Sigmoid colon (tissue), 7 donors: Measurements from ENCODE around the gene JAKMIP1. TPM values are rescaled to one million over a fixed set of nuclear protein-coding genes. Genes with fewer than 3 reads are reported as not detected.

Experiments used
- DNase-seq: peaks from one replicate; pipeline ENCODE4 v3.0.0-alpha.2; 2019
- H3K27ac ChIP-seq, 4 donors: fragments of 200-600 bp; sonication (generic); one replicate each; pipeline ENCODE4 v1.5.1; 2016 to 2019; ENCODE audit warnings: mild to moderate bottlenecking in 1 of 4
- H3K27me3 ChIP-seq, 3 donors: fragments of 200-600 bp; sonication (generic); one replicate each; pipeline ENCODE4 v1.5.1; 2019; ENCODE audit warnings: mild to moderate bottlenecking in 1 of 3
- H3K36me3 ChIP-seq, 4 donors: fragments of 200-600 bp; sonication (generic); one replicate each; pipeline ENCODE4 v1.5.1; 2016 to 2019
- H3K4me1 ChIP-seq, 4 donors: fragments of 200-600 bp; sonication (generic); one replicate each; pipeline ENCODE4 v1.5.1; 2017 to 2019
- H3K4me3 ChIP-seq, 4 donors: fragments of 200-600 bp; sonication (generic); one replicate each; pipeline ENCODE4 v1.5.1; 2017 to 2019; ENCODE audit warnings: mild to moderate bottlenecking in 2 of 4, moderate library complexity in 1 of 4
- H3K9me3 ChIP-seq, 4 donors: fragments of 200-600 bp in 3 of 4; sonication (generic) in 3 of 4; one replicate each; pipeline versions ENCODE4 v1.5.1 to v1.6.1; 2013 to 2019
- CTCF ChIP-seq, 4 experiments: fragments of 450-650 bp in 3 of 4; fragments of 200-600 bp in 1 of 4; IDR thresholded peaks; one replicate each; pipeline ENCODE4 v1.5.1; 2016 to 2019; ENCODE audit warnings: antibody characterized with exemption in 4 of 4, mild to moderate bottlenecking in 3 of 4, moderate library complexity in 2 of 4
- EP300 ChIP-seq, 4 donors: sonication (generic); formaldehyde crosslinking; IDR thresholded peaks; one replicate each; pipeline ENCODE4 v1.6.1; 2017; ENCODE audit warnings: antibody characterized with exemption in 4 of 4
- POLR2A ChIP-seq, 2 donors: fragments of 450-650 bp; IDR thresholded peaks; one replicate each; pipeline ENCODE4 v1.6.1; 2016; ENCODE audit warnings: antibody characterized with exemption in 2 of 2, mild to moderate bottlenecking in 2 of 2, moderate library complexity in 2 of 2
- POLR2AphosphoS5 ChIP-seq, 4 donors: sonication (generic); formaldehyde crosslinking; IDR thresholded peaks; one replicate each; pipeline ENCODE4 v1.6.1; 2017; ENCODE audit warnings: antibody characterized with exemption in 4 of 4
- WGBS, 2 donors: extraction: QIAGEN DNeasy Blood & Tissue Kit; methylation state at CpG; one replicate each; pipeline ENCODE4 v1.1.7; 2013; 5-methylcytosine and 5-hydroxymethylcytosine counted together
- intact Hi-C: fragments of 100-400 bp; cut with DNase I; formaldehyde crosslinking; loops from one replicate; pipeline ENCODE4 v1.15.1; 2023
- polyA plus RNA-seq, 3 donors: library from polyadenylated mRNA; stranded (reverse); fragments of 200-250 nt; gene quantifications; one replicate each; pipeline ENCODE4 v1.2.3, GENCODE V29; 2013
- total RNA-seq, 4 donors: library from RNA; depleted of rRNA; stranded (reverse); fragments of >200 nt; gene quantifications; one replicate each; pipeline ENCODE4 v1.1.0, GENCODE V29; 2016
- donor health status: healthy with polysubstance abuse.
- donor health status: Bipolar disorder and iron deficiency.
- donor health status: healthy.

JAKMIP1 gene
- total and polyA plus RNA-seq, 7 donors = 0.49 to 3.9 (median 1.8) TPM; not detected in 2

GRCh38 chr4:6229671-6230501 lies 29.5 kb upstream of the JAKMIP1 start:
- intact Hi-C loops = no loop called here
- peaks cover 0 to 24% (median 3%) of the 10 kb centered on the region in 3 donors for H3K27me3 ChIP-seq
- peak; percentile 27 for DNase-seq
- no peaks in the 10 kb centered on the region for H3K9me3 ChIP-seq
- no peaks in the 10 kb centered on the region for H3K36me3 ChIP-seq
- H3K4me3 ChIP-seq = no peak overlapping the region
- TF ChIP-seq POLR2A (IDR thresholded peaks at IDR 0.05) (no peak), POLR2AphosphoS5 (IDR thresholded peaks at IDR 0.05) (no peak), CTCF (IDR thresholded peaks at IDR 0.05) (no peak), EP300 (IDR thresholded peaks at IDR 0.05) (no peak)
- no peaks in the 10 kb centered on the region for H3K4me1 ChIP-seq
- no peak overlapping the region for H3K27ac ChIP-seq
- WGBS, 2 donors = 52 to 75% methylated on average over 18 of the region's 18 CpGs

GRCh38 chr4:6229095-6229494 lies 28.7 kb upstream of the JAKMIP1 start:
- H3K4me3 ChIP-seq = no peak overlapping the region
- peak; percentile 30 for DNase-seq
- 54 to 58% methylated on average over 7 of the region's 7 CpGs for WGBS, 2 donors
- H3K4me1 ChIP-seq = no peaks in the 10 kb centered on the region
- H3K27ac ChIP-seq = no peak overlapping the region
- peaks cover 0 to 23% (median 0%) of the 10 kb centered on the region in 3 donors for H3K27me3 ChIP-seq
- TF ChIP-seq POLR2A (IDR thresholded peaks at IDR 0.05) (no peak), EP300 (IDR thresholded peaks at IDR 0.05) (no peak), CTCF (IDR thresholded peaks at IDR 0.05) (no peak), POLR2AphosphoS5 (IDR thresholded peaks at IDR 0.05) (no peak)
- H3K36me3 ChIP-seq = no peaks in the 10 kb centered on the region
- intact Hi-C loops = no loop called here
- H3K9me3 ChIP-seq = no peaks in the 10 kb centered on the region

- DNase-seq = peak; percentile 44
- WGBS, 2 donors = 79 to 82% methylated on average over 16 of the region's 16 CpGs
- intact Hi-C loops = no loop called here
- Histone ChIP-seq H3K36me3 (no peaks in the 10 kb centered on the region), H3K9me3 (no peaks in the 10 kb centered on the region), H3K4me3 (no peak overlapping the region), H3K27me3 (peaks cover 0 to 23% (median 0%) of the 10 kb centered on the region in 3 donors), H3K27ac (no peak overlapping the region), H3K4me1 (no peaks in the 10 kb centered on the region)
- TF ChIP-seq CTCF (IDR thresholded peaks at IDR 0.05) (no peak), EP300 (IDR thresholded peaks at IDR 0.05) (no peak), POLR2AphosphoS5 (IDR thresholded peaks at IDR 0.05) (no peak), POLR2A (IDR thresholded peaks at IDR 0.05) (no peak)
Measured at GRCh38 chr4:6228158-6229067, 28.1 kb upstream of the JAKMIP1 start.

- H3K4me1 ChIP-seq = no peaks in the 10 kb centered on the region
- no peak overlapping the region for H3K4me3 ChIP-seq
- DNase-seq = peak; percentile 52
- no peak overlapping the region for H3K27ac ChIP-seq
- WGBS, 2 donors = 58 to 64% methylated on average over 12 of the region's 12 CpGs
- peaks cover 0 to 31% (median 7%) of the 10 kb centered on the region in 3 donors for H3K27me3 ChIP-seq
- H3K36me3 ChIP-seq = no peaks in the 10 kb centered on the region
- intact Hi-C loops = no loop called here
- TF ChIP-seq EP300 (IDR thresholded peaks at IDR 0.05) = no peak
- no peak for TF ChIP-seq POLR2A (IDR thresholded peaks at IDR 0.05)
- no peak for TF ChIP-seq POLR2AphosphoS5 (IDR thresholded peaks at IDR 0.05)
- no peak for TF ChIP-seq CTCF (IDR thresholded peaks at IDR 0.05)
- H3K9me3 ChIP-seq = peaks cover under 1 to 2% (median 1%) of the 10 kb centered on the region in 4 donors
Measured at GRCh38 chr4:6227412-6228157, 27.2 kb upstream of the JAKMIP1 start.
